ENCODE measurements around the gene AVL9.

GRCh38 chr7:32479574-32480200 lies 15.6 kb upstream of the AVL9 start:
- TF ChIP-seq POLR2A (IDR thresholded peaks at IDR 0.05; ENCODE audit: low read length) (no peak), JUNB (IDR thresholded peaks at IDR 0.05) (no peak)

All from A549 (cell line).